ENCODE measurements around the gene PTGS1. TPM values are rescaled to one million over a fixed set of nuclear protein-coding genes. Genes with fewer than 3 reads are reported as not detected.
A peak's percentile ranks its signal among the peaks of the same experiment; 100 is the strongest.
"Not testable (repeated sequence)": the region's sequence is repeated elsewhere in the genome, so short reads cannot be mapped to it uniquely, and the experiment has no call there.

The PTGS1 gene
- total RNA-seq = 10 to 100 TPM; 20.8 to 30.2 TPM
- long read RNA-seq, donor 1, full-length matches to known transcripts = 3 of 13 reads
- long read RNA-seq, donor 1, partial matches to known transcripts = 7 of 13 reads
- long read RNA-seq, donor 1, other reads (novel, unspliced or antisense) = 3 of 13 reads
- long read RNA-seq, donor 2, full-length matches to known transcripts = 18 of 41 reads
- long read RNA-seq, donor 2, partial matches to known transcripts = 13 of 41 reads
- long read RNA-seq, donor 2, other reads (novel, unspliced or antisense) = 10 of 41 reads

GRCh38 chr9:122370869-122371755 lies at the start of gene PTGS1:
Gene PTGS1 (plus strand): TSS chr9:122371024. CDS start chr9:122371085, 61 bp downstream.
- intact Hi-C loops (cut with DNase I) = no loop called here
- DNase-seq (ENCODE audit: low spot score) = peak; percentile 88

GRCh38 chr9:122322553-122322952 lies 48.3 kb upstream of the PTGS1 start:
- no peak for DNase-seq (ENCODE audit: low spot score)
- intact Hi-C loops (cut with DNase I) = no loop called here

DNA sequence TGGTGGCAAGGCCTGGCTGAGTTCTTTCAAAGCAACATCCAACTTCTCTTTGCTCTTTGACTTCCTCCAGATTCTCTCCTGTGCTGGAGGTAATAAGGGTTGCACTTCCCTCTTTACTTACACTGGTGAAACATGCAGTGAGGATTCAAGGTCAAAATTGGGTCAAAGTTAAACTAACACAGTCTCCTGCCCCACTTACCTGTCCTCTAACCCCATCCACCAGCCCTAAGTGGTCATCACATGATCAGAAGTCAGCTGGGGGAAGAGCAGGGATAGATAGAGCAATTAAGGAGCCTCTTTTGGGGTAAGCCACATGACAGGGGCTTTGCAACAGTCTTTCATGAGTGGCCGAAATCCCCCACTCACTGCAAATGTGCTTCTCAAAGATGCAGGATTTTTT lies 46.2 kb upstream of the PTGS1 start:
- intact Hi-C loops (cut with DNase I) = not testable (repeated sequence)

GRCh38 chr9:122325124-122325523 lies 45.7 kb upstream of the PTGS1 start:
- DNase-seq (ENCODE audit: low spot score) = no peak
- intact Hi-C loops (cut with DNase I) = no loop called here

More for the DNA sequence above, 46.2 kb upstream of the PTGS1 start:
- not testable (repeated sequence) for DNase-seq (ENCODE audit: low spot score)

- intact Hi-C loops (cut with DNase I) = no loop called here
- DNase-seq (ENCODE audit: low spot score) = no peak
These were observed 43.6 kb upstream of the PTGS1 start for GRCh38 chr9:122327175-122327574.

GRCh38 chr9:122329597-122329996 lies 41.2 kb upstream of the PTGS1 start:
- intact Hi-C loops (cut with DNase I) = no loop called here
- no peak for DNase-seq (ENCODE audit: low spot score)

- intact Hi-C loops (cut with DNase I) = not testable (repeated sequence)
These were observed 40.4 kb upstream of the PTGS1 start for GRCh38 chr9:122330466-122330865.

DNA sequence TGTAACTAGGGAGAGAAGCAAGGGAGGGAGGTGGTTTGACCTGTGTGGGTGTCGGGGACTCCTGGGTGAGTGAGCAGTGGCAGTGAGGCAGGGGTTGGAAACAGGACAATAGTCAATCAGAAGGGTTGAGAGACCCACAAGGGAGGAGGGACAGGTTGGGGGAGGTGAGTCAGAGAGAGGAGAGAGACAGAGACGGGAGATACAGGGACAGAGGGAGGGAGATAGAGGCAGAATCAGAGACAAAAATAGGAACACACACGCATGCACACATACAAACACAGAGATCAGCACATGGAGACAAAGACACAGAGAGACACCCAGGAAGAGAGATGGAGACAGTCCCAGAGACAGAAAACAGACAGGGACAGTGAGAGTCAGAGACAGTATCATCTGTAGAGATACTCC lies 39.3 kb upstream of the PTGS1 start:
- intact Hi-C loops (cut with DNase I) = no loop called here
- DNase-seq (ENCODE audit: low spot score) = no peak

More at GRCh38 chr9:122330466-122330865, 40.4 kb upstream of the PTGS1 start:
- DNase-seq (ENCODE audit: low spot score) = not testable (repeated sequence)

- DNase-seq (ENCODE audit: low spot score) = no peak
- intact Hi-C loops (cut with DNase I) = no loop called here
These were observed 38.7 kb upstream of the PTGS1 start for GRCh38 chr9:122332083-122332482.

- intact Hi-C loops (cut with DNase I) = no loop called here
- DNase-seq (ENCODE audit: low spot score) = no peak
These were observed 38.2 kb upstream of the PTGS1 start for GRCh38 chr9:122332644-122333043.

GRCh38 chr9:122333169-122333808 lies 37.5 kb upstream of the PTGS1 start:
- DNase-seq (ENCODE audit: low spot score) = no peak
- intact Hi-C loops (cut with DNase I) = no loop called here

DNA sequence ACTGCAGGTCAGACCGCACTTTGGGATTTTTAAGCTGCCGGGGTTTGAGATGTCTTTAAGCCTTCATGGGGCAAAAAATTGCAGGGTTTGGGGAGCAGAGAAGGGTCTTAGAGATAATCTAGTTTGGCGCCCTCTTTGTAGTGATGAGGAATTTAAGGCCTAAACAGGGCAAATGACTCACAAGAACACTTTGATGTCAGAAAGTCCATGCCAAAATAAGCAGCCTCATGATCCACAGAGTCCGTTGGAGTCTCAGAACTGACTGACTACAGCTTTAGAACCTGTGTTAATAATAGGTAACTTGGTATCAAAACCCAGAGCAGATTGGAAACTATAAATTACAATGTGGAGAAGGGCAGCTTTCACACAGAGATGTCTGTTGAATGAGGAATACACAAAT lies 35.9 kb upstream of the PTGS1 start:
- no peak for DNase-seq (ENCODE audit: low spot score)
- intact Hi-C loops (cut with DNase I) = no loop called here

- intact Hi-C loops (cut with DNase I) = no loop called here
- no peak for DNase-seq (ENCODE audit: low spot score)
These were observed 34.6 kb upstream of the PTGS1 start for GRCh38 chr9:122336189-122336588.

DNA sequence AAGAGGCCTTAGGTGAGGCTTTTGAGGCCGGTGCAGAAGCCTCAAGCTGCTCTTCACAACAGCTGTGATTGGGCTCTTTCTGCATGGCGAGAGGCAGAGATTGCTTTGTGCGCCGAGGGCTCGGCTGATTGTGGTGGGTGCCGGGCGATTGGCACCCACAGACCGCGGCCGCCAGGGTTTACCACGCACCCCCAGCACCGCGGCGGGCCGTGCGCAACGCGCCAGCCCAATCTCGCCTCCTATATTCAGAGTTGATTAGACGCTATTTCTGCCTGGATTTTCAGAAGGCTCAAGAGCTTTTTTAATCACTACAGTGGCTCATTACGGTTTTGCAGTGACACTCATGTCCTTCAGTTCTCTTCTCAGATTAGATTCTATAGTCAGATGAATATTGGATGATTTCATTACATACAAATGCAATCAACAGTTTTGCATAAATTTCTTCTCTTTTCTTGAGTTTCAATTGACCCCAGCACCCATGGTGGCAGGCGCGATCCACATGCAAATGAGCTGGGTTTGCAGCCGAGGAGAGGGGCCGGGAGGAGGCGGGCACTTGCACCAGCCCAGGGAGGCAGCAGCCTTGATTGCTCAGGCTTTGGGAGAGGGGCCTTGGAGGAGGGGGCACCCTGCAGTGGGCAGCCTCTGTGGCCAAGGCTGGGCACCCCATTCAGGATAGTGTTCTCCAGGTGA lies 33.8 kb upstream of the PTGS1 start:
- DNase-seq (ENCODE audit: low spot score) = no peak
- intact Hi-C loops (cut with DNase I) = no loop called here

DNA sequence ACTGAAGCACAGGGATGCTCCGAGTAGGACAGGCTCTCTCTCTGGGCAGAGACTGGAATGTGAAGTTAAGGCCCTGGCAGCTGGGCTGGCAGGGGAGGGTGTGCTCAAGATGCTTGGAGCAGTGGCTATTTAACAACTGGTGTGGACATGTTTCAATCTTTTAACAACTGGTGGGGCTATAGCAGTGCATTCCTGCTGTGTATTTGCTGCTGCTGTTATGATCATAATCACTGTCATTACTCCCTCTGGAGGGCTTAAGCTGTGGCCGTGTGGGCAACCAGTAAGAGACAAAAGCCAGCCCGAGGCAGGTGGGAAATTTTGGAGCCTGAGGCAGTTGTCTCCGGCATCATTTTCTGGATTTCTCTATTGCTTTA lies 33.3 kb upstream of the PTGS1 start:
- intact Hi-C loops (cut with DNase I) = no loop called here
- no peak for DNase-seq (ENCODE audit: low spot score)

DNA sequence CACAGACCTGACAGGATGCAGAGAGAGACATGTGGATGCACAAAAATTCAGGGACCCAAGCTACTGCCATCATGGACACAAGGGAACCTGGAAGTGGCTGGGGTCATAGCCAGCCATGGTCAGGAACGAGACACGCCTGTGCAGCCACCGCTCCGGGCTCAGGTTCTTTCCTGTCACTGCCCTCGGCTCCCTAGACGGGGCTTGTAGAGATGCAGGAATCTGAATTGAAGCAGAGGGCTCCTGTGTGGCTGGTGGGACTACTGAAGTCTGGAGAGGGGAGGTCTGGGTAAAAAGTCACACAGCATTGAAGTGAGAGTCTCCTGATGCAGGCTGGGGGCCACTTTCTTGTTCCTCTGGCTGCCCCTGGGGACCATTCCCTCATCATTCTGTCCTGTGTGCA lies 32.3 kb upstream of the PTGS1 start:
- intact Hi-C loops (cut with DNase I) = no loop called here
- DNase-seq (ENCODE audit: low spot score) = no peak

DNA sequence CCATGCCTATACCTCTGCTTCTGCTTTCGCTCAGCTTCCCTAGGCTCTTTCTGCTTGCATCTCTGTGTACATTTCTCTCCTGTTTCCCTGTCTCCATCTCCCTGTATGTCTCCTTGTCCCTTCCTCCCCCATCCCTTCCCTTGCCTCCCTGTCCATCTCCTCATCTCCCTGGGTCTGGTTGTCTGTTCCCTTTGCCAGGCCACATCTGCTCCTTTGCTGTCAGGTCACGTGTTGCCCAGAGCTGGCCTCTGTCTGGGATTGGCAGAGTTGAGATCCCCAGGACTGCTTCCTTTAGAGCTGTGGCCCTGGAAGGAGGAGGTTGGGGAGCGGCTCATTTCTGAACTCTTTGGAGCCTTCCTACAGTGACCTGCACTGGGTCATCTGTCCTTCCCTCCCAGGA lies 31.8 kb upstream of the PTGS1 start:
- DNase-seq (ENCODE audit: low spot score) = no peak
- intact Hi-C loops (cut with DNase I) = no loop called here

DNA sequence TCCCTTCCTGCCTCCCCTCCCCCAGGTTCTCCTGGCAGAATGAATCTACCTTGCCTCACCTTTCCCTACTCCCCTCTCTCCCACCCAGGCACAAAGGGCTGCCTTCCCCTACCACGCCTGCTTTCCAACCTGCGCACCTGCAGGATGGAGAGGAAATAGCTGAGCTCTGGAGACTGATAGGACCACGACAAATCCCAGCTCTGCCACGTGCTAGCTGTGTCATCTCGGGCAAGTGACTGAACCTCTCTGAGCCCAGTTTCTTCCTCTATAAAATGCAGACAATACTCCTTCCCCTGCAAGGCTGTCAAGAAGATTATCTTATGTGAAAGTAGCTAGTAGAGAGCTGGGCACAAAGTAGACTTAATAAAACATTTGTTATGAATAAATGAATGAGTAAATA lies 31.2 kb upstream of the PTGS1 start:
- intact Hi-C loops (cut with DNase I) = no loop called here
- DNase-seq (ENCODE audit: low spot score) = no peak

DNA sequence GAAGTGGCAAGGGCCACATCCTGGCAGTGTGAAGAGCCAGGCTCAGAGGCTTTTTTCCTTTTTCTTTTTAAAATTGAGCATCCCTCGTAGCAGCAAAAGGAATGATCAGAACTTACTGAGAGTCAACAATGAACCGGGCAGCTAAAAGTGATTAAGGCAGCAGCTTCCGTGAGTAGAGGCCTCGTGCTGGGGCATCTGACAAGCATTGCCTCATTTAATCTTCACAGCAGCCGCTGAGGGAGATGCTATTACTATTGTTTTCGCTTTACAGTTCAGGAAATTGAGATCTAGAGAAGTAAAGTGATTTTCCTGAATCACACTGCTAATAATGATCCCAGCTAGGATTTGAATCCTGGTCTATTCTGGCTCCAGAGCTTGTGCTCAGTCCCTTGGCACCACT lies 30.7 kb upstream of the PTGS1 start:
- no peak for DNase-seq (ENCODE audit: low spot score)
- intact Hi-C loops (cut with DNase I) = no loop called here

Data from posterior vena cava (tissue), 2 donors.